MG63 (cell line): ENCODE results near the gene B9D1. TPM values are rescaled to one million over a fixed set of nuclear protein-coding genes. Genes with fewer than 3 reads are reported as not detected.

ENCODE experiments used
- DNase-seq: peaks from one replicate; pipeline ENCODE4 v3.0.0-alpha.2; 2020
- H3K27me3 ChIP-seq: fragments of 250-450 bp; sonication (Bioruptor Pico); 2 replicates; pipeline ENCODE4 v1.5.1; 2020; ENCODE audit warnings: mild to moderate bottlenecking, moderate library complexity
- H3K36me3 ChIP-seq: fragments of 250-450 bp; sonication (Bioruptor Pico); 2 replicates; pipeline ENCODE4 v1.5.1; 2020; ENCODE audit warnings: mild to moderate bottlenecking, moderate library complexity
- H3K4me3 ChIP-seq: fragments of 250-450 bp; sonication (Bioruptor Pico); 2 replicates; pipeline ENCODE4 v1.5.1; 2020; ENCODE audit warnings: mild to moderate bottlenecking, moderate library complexity
- H3K9me3 ChIP-seq: fragments of 250-450 bp; sonication (Bioruptor Pico); 2 replicates; pipeline ENCODE4 v1.5.1; 2020; ENCODE audit warnings: mild to moderate bottlenecking, moderate library complexity
- total RNA-seq: library from RNA; depleted of rRNA; stranded (reverse); fragments of >200 nt; shearing (Covaris generic); gene quantifications from 2 replicates; pipeline ENCODE4 v1.2.3, GENCODE V29; 2014; ENCODE audit warnings: low replicate concordance; rRNA removed

B9D1 gene
- total RNA-seq = 14.8 and 30.2 TPM in 2 replicates

GRCh38 chr17:19362277-19363113 is at the start of gene B9D1:
Gene B9D1, minus strand, starts transcription at chr17:19362723. Its CDS starts 154 bp downstream, at chr17:19362569.
- H3K27me3 ChIP-seq = no peaks in the 10 kb centered on the region
- H3K4me3 ChIP-seq = peak within 1 kb of the TSS; percentile 77
- no peaks in the 10 kb centered on the region for H3K9me3 ChIP-seq
- no peaks in the 10 kb centered on the region for H3K36me3 ChIP-seq
- DNase-seq = peak; percentile 74

GRCh38 chr17:19411631-19412030 is 49.1 kb upstream of the B9D1 start:
- no peak for DNase-seq
- Histone ChIP-seq H3K4me3 (no peak overlapping the region), H3K27me3 (no peaks in the 10 kb centered on the region), H3K9me3 (no peaks in the 10 kb centered on the region), H3K36me3 (no peaks in the 10 kb centered on the region)

DNA sequence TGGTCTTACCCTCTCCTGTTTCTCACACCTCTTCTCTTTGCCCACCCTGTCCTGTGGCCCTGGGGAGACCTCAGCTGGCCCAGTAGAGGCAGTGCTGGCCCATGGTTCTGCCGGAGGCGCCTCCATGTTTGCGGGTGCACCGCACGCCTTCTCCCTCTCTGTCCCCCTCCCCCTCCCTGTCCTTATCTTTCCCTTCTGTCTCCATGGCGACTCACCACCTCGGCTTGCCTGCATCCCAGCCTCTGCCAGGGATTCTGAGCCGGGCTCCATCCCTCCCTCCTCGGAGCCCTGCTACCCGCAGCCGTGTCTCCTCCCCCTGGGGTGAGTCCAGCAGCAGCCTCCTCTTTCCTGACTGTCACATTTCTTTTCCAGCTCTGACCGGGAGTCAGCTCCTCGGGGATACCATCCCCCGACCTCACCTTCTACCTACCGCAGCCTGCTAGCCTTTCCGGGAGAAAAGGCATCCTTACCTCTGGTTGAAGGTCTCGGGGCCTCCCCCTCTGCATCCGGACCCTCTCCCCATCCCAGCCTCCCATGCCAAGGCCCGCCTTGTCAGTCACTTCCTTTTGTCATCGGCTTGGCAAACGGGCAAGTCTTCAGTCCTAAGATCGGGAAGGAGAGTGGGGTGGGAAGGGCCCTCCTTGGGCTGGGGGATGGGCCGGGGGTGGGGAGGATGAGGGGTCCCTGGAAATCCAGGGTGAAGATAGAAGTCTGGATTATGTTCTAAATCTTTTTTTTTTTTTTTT is 48.5 kb upstream of the B9D1 start, which contains the start of gene RNF112:
TSS of gene RNF112 (plus strand) at position 358 of the 746 bp plus-strand sequence. CDS start at position 535, 177 bp downstream.
- no peak for DNase-seq
- no peak within 1 kb of the TSS for H3K4me3 ChIP-seq

GRCh38 chr17:19410091-19410490 is 47.6 kb upstream of the B9D1 start:
- DNase-seq = no peak
- no peak overlapping the region for H3K4me3 ChIP-seq
- H3K27me3 ChIP-seq = no peaks in the 10 kb centered on the region
- no peaks in the 10 kb centered on the region for H3K9me3 ChIP-seq
- no peaks in the 10 kb centered on the region for H3K36me3 ChIP-seq

More for the DNA sequence above, 48.5 kb upstream of the B9D1 start, which contains the start of gene RNF112:
- H3K36me3 ChIP-seq = no peaks in the 10 kb centered on the region
- no peaks in the 10 kb centered on the region for H3K9me3 ChIP-seq
- no peaks in the 10 kb centered on the region for H3K27me3 ChIP-seq

DNA sequence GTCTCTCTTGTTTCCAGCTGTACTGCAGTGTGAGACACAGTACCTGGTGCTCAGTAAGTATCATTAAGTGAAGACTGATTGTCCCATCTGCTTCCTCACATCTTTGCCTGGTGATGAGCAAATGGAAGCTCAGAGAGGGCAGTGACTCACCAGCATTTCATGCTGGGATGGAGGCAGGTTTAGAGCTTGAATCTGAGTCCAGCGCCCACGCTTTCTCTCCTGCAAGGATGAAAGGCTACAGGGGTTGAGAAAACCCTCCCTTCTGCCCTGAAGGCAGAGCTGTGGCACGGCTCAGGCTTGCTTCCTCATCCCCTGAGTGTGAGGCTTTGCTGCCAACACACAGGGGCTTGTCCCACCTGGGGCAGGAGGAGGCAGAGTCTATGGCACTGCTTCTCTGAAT is 47.0 kb upstream of the B9D1 start:
- peak; percentile 56 for DNase-seq
- Histone ChIP-seq H3K4me3 (no peak overlapping the region), H3K36me3 (no peaks in the 10 kb centered on the region)

GRCh38 chr17:19409066-19409465 is 46.5 kb upstream of the B9D1 start:
- no peak for DNase-seq
- Histone ChIP-seq H3K4me3 (no peak overlapping the region), H3K36me3 (no peaks in the 10 kb centered on the region), H3K9me3 (no peaks in the 10 kb centered on the region), H3K27me3 (no peaks in the 10 kb centered on the region)

More for the DNA sequence above, 47.0 kb upstream of the B9D1 start:
- Histone ChIP-seq H3K9me3 (no peaks in the 10 kb centered on the region), H3K27me3 (no peaks in the 10 kb centered on the region)

DNA sequence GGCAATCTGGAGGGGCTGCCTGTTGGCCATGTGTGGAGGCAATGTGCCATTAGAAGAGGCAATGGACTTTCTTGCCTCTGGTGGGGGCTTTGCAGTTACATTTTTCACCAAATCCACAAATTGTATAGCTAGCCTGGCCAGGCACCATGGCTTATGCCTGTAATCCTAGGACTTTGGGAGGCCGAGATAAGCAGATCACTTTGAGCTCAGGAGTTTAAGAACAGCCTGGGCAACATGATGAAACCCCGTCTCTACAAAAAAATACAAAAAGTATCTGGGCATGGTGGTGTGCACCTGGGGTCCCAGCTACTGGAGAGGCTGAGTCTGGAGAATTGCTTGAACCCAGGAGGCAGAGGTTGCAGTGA is 45.8 kb upstream of the B9D1 start:
- DNase-seq = no peak
- no peak overlapping the region for H3K4me3 ChIP-seq
- no peaks in the 10 kb centered on the region for H3K36me3 ChIP-seq
- H3K27me3 ChIP-seq = no peaks in the 10 kb centered on the region
- H3K9me3 ChIP-seq = no peaks in the 10 kb centered on the region

GRCh38 chr17:19407601-19408345 is 45.2 kb upstream of the B9D1 start:
- no peak for DNase-seq
- Histone ChIP-seq H3K4me3 (no peak overlapping the region), H3K9me3 (no peaks in the 10 kb centered on the region), H3K27me3 (no peaks in the 10 kb centered on the region), H3K36me3 (no peaks in the 10 kb centered on the region)

DNA sequence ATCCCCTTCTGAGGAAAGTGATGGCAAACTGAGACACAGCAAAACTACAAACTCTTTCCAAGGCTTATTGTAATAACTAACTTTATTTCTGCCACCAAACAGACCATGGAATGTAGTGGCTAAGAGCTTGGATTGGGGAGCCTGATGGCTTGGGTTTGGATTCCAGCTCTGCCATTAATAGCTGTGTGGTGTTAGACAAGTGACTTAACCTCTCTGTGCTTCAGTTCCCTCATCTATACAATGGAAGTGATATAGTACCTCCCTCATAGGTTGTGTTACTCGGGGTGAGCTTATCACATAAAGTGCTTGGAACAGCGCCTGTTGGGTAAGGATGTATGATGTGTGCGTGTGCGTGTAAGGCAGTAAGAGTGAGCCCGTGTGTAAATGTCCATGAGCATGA is 42.6 kb upstream of the B9D1 start:
- H3K9me3 ChIP-seq = no peaks in the 10 kb centered on the region
- no peaks in the 10 kb centered on the region for H3K36me3 ChIP-seq
- no peak overlapping the region for H3K4me3 ChIP-seq
- no peak for DNase-seq
- H3K27me3 ChIP-seq = no peaks in the 10 kb centered on the region

- H3K27me3 ChIP-seq = no peaks in the 10 kb centered on the region
- no peak overlapping the region for H3K4me3 ChIP-seq
- no peaks in the 10 kb centered on the region for H3K9me3 ChIP-seq
- no peaks in the 10 kb centered on the region for H3K36me3 ChIP-seq
- no peak for DNase-seq
Measured at GRCh38 chr17:19404264-19404663, 41.7 kb upstream of the B9D1 start.

- DNase-seq = no peak
- H3K27me3 ChIP-seq = no peaks in the 10 kb centered on the region
Measured at GRCh38 chr17:19403021-19403420, 40.5 kb upstream of the B9D1 start.

GRCh38 chr17:19402171-19402570 is 39.6 kb upstream of the B9D1 start:
- Histone ChIP-seq H3K9me3 (no peaks in the 10 kb centered on the region), H3K36me3 (no peaks in the 10 kb centered on the region), H3K27me3 (no peaks in the 10 kb centered on the region), H3K4me3 (no peak overlapping the region)
- DNase-seq = no peak

More at GRCh38 chr17:19403021-19403420, 40.5 kb upstream of the B9D1 start:
- no peaks in the 10 kb centered on the region for H3K9me3 ChIP-seq
- H3K4me3 ChIP-seq = no peak overlapping the region
- no peaks in the 10 kb centered on the region for H3K36me3 ChIP-seq

DNA sequence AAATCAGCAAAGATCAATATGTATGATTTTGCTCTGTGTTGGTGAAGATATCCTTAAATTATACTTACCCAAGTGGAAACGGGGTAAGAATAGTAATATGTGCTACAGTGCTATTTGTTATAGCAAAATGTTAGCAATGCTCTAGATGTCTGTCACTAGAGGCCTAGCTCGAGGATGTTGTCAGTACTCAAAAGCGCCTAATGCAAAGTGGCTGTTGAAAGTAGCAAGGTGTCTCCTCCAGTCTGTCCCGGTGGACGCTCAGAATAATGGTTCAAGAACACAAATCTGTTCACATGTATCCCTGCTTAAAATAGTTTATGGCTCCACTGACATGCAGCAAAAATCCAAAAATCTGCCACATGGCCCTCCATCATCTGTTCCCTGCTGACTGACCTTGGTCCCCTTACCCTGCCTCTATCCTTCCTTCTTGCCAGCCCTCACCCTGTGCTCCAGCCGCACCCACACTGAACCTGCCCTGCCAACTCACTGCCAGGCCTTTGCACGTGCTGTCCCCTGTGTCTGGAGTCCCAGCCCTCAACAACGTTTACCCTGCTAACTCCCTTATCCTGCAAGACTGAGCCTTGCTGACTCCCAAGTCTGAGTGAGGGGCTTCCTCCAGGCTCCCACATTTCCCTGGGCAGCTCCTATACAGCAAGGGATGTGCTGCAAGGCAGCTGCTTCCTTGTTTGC is 38.9 kb upstream of the B9D1 start:
- DNase-seq = no peak
- Histone ChIP-seq H3K36me3 (no peaks in the 10 kb centered on the region), H3K4me3 (no peak overlapping the region), H3K9me3 (no peaks in the 10 kb centered on the region), H3K27me3 (no peaks in the 10 kb centered on the region)

DNA sequence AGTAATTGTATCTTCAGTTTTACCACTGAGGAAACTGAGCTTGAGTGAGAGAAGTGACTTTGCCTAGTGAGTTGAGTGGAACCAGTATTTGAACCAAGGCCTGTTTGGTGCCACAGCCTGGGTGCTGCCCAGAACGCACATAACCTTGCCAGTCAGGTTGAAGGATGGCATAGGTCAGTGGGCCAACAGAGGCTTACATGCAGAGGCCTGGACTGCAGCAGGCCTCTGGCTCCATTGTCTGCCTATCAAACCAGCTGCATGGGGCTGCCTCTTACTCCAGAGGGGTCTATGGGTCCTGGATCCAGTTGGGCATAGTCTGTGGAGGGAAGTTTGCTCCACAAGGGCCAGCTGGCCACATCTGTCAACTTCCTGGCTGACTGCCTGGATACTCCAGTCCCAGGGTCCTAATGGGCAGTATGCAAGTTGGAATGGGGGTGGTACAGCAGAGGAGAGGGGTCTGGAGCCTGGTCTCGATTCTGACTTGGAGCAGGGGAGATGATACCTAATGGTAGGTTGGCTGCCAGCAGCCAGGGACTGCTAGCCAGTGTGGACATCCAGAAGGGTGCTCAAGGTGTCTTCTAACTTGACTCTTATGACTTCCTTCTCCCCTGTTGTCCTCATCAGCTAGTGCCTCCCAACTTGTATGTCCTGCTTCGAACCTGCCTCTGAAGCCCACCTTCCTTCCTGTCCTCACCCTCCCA is 37.4 kb upstream of the B9D1 start:
- no peak overlapping the region for H3K4me3 ChIP-seq
- H3K36me3 ChIP-seq = no peaks in the 10 kb centered on the region
- no peak for DNase-seq
- no peaks in the 10 kb centered on the region for H3K27me3 ChIP-seq
- no peaks in the 10 kb centered on the region for H3K9me3 ChIP-seq

DNA sequence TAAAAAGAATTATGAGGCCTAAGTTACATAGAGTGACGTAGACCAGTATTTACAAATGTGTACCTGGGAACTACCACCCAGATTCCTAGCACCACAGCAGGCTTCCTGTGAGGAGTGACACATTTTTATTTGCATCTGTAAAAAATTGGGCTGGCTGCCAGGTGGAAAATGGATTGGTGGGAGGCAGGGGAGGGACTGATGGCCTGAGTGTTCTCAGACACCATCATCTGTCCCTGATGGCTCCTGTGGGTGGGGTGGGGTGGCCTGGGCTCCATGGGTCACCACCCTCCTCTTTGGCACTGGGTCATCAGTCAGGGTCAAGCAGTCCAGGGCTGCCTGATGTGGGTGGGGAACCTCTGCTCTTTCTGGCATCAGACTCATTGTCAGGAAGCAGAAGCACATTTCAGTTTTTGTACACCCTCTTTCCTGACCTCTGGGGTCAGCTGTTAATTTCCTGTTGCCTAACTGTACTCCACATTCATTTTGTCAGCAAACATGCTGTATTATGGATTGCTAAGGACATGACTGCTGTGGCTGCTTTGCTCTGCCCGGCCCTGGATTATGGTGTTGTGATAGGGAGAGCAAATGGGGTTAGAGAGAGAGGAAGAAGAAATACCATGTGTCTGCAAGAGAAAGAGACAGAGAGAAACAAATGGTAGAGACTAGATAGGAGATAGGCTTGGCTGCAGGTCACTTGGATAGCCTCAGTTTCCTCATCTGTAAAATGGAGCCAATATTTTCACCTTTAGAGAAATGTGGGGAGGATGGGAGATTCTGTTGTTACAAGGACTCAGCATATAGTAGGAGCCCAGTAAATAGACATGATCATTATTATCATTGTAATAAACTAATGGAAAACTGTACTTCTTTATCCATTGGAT is 36.0 kb upstream of the B9D1 start:
- H3K4me3 ChIP-seq = no peak overlapping the region
- no peaks in the 10 kb centered on the region for H3K9me3 ChIP-seq
- DNase-seq = no peak
- no peaks in the 10 kb centered on the region for H3K27me3 ChIP-seq
- H3K36me3 ChIP-seq = no peaks in the 10 kb centered on the region
